Measurements from ENCODE around the gene TOMM34.
A peak's percentile ranks its signal among the peaks of the same experiment; 100 is the strongest.

TOMM34 gene

DNA sequence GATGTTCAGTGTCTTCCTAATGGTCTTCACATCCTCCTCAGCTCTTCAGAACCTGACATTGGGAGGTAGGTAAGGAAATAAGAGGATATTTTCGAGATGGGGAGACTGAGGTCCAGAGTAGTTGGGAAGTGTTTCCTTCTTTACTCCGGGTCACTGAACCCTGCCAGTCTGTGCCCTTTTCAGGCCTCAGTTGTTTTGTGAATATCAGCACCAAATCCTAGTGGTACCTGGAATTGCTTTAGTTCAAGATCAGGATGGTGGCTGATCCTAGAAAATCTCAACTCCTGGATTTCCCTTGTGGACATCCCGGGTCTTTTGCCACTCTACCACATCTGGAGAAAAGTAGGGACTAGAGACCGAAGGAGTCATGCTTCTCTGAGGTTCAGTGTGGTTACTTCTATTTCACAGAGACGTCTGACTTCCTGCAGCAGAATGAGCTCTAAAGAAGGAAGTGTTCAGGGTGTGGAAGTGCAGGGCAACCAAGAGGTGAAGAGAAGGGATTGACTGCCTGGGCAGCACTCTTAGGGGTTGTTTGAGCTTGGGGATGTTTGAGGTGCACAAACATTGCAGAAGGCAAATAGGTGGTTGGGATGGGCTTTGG, 7.1 kb upstream of the TOMM34 start:
- no peak for TF ChIP-seq CTCF (IDR thresholded peaks at IDR 0.05; ENCODE audit: low read depth, low read length, missing control alignments)
- Histone ChIP-seq H3K27me3 (replicated peaks) (no peaks in the 10 kb centered on the region), H3K4me3 (ENCODE audit: low read depth, low read length) (peak overlapping the region; percentile 97), H3K36me3 (replicated peaks) (no peaks in the 10 kb centered on the region), H3K27ac (no peak overlapping the region)
- in situ Hi-C loops (cut with HindIII; ENCODE audit: low pct_ligation_motif_present, low sequenced_read_pairs): no loop called here
- DNase-seq: no peak

GRCh38 chr20:44966030-44966961, 6.1 kb upstream of the TOMM34 start, which contains the start of gene STK4:
Gene STK4 (plus strand): TSS chr20:44966512. CDS start chr20:44966569, 57 bp downstream.
- peak within 1 kb of the TSS; percentile 42 for H3K27ac ChIP-seq
- H3K4me3 ChIP-seq (ENCODE audit: low read depth, low read length): peak within 1 kb of the TSS; percentile 97
- H3K36me3 ChIP-seq (replicated peaks): no peaks in the 10 kb centered on the region
- no peaks in the 10 kb centered on the region for H3K27me3 ChIP-seq (replicated peaks)
- in situ Hi-C loops (cut with HindIII; ENCODE audit: low pct_ligation_motif_present, low sequenced_read_pairs): no loop called here
- peak; percentile 57 for TF ChIP-seq CTCF (IDR thresholded peaks at IDR 0.05; ENCODE audit: low read depth, low read length, missing control alignments)
- DNase-seq: peak; percentile 76

GRCh38 chr20:44965651-44966029, 5.4 kb upstream of the TOMM34 start:
- no peaks in the 10 kb centered on the region for H3K27me3 ChIP-seq (replicated peaks)
- H3K4me3 ChIP-seq (ENCODE audit: low read depth, low read length): peak overlapping the region; percentile 97
- H3K27ac ChIP-seq: peak overlapping the region; percentile 42
- H3K36me3 ChIP-seq (replicated peaks): no peaks in the 10 kb centered on the region
- DNase-seq: no peak
- TF ChIP-seq CTCF (IDR thresholded peaks at IDR 0.05; ENCODE audit: low read depth, low read length, missing control alignments): no peak
- in situ Hi-C loops (cut with HindIII; ENCODE audit: low pct_ligation_motif_present, low sequenced_read_pairs): no loop called here

- in situ Hi-C loops (cut with HindIII; ENCODE audit: low pct_ligation_motif_present, low sequenced_read_pairs): no loop called here
- Histone ChIP-seq H3K27ac (no peak overlapping the region), H3K27me3 (replicated peaks) (no peaks in the 10 kb centered on the region), H3K4me3 (ENCODE audit: low read depth, low read length) (no peak overlapping the region), H3K36me3 (replicated peaks) (no peaks in the 10 kb centered on the region)
- DNase-seq: no peak
- no peak for TF ChIP-seq CTCF (IDR thresholded peaks at IDR 0.05; ENCODE audit: low read depth, low read length, missing control alignments)
These were observed 3.4 kb upstream of the TOMM34 start for GRCh38 chr20:44963325-44964215.

GRCh38 chr20:44962483-44962882, 2.3 kb upstream of the TOMM34 start:
- no peaks in the 10 kb centered on the region for H3K36me3 ChIP-seq (replicated peaks)
- in situ Hi-C loops (cut with HindIII; ENCODE audit: low pct_ligation_motif_present, low sequenced_read_pairs): no loop called here
- no peaks in the 10 kb centered on the region for H3K27me3 ChIP-seq (replicated peaks)
- no peak for TF ChIP-seq CTCF (IDR thresholded peaks at IDR 0.05; ENCODE audit: low read depth, low read length, missing control alignments)
- DNase-seq: no peak
- H3K4me3 ChIP-seq (ENCODE audit: low read depth, low read length): no peak overlapping the region
- no peak overlapping the region for H3K27ac ChIP-seq

All from brain microvascular endothelial cell (primary cell).